ENCODE measurements around the gene NEUROD4. TPM values are rescaled to one million over a fixed set of nuclear protein-coding genes. Genes with fewer than 3 reads are reported as not detected.

The NEUROD4 gene
- total RNA-seq, 4 donors from 2014 or later: not detected

DNA sequence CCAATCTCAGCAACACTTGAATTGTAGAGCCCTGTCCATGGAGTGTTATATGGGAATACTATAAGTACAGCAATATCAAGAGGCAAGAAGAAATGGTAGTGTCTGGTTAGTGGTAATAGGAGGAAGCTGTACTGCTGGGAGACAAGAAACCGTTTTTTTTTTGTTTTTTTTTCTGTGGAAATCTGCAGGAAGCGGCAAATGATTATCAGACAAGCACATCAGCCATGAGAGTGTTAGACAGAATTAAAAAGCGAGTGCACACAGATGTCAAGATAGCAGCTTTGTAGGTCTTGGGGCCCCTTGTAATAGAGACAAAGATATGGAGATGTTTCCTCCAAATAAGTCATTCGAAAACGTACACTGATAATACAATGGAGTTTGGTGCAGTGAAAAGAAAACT is 41.9 kb upstream of the NEUROD4 start:
- TF ChIP-seq, protein P1, sequence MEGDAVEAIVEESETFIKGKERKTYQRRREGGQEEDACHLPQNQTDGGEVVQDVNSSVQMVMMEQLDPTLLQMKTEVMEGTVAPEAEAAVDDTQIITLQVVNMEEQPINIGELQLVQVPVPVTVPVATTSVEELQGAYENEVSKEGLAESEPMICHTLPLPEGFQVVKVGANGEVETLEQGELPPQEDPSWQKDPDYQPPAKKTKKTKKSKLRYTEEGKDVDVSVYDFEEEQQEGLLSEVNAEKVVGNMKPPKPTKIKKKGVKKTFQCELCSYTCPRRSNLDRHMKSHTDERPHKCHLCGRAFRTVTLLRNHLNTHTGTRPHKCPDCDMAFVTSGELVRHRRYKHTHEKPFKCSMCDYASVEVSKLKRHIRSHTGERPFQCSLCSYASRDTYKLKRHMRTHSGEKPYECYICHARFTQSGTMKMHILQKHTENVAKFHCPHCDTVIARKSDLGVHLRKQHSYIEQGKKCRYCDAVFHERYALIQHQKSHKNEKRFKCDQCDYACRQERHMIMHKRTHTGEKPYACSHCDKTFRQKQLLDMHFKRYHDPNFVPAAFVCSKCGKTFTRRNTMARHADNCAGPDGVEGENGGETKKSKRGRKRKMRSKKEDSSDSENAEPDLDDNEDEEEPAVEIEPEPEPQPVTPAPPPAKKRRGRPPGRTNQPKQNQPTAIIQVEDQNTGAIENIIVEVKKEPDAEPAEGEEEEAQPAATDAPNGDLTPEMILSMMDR (IDR thresholded peaks at IDR 0.05; ENCODE audit: low read depth): no peak

DNA sequence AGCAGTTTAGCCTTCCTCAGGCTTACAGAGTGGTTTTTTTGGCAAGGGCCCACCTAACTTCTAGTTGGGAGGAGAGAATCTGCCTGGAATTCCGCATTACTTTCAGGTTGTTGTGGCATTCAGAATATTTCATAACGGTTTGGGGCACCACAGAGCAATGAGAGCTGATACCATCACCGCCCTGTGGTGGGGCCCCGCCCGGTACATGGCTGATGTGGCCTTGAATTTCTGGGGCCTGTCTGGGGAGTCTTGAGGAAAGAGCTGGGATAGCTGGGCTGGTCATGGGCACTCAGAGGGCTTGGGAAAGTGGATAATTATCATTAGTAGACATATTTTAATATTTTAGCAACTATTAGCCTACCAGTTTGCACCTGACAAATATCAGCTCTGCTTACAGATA is 39.4 kb upstream of the NEUROD4 start:
- TF ChIP-seq, protein P1 (IDR thresholded peaks at IDR 0.05; ENCODE audit: low read depth): no peak

DNA sequence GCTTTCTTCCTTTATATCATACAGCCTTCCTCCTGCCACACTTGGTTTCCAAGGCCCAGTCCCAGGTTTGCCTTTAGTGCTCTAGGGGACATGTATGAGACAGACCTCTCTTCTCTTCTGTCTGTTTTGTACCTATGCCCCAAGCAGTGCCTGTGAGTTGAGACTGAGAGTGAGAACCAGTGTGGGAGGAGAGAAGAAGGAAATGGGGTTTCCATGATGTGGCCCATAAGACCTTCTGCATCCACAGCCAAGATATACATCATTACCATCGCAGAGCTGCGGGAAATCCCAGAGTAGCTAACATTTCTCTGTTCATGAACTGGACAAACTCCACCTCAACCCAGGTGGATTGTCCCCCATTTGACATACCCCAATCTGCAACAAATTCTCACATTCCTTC is 38.0 kb upstream of the NEUROD4 start:
- TF ChIP-seq, protein P1 (IDR thresholded peaks at IDR 0.05; ENCODE audit: low read depth): no peak

DNA sequence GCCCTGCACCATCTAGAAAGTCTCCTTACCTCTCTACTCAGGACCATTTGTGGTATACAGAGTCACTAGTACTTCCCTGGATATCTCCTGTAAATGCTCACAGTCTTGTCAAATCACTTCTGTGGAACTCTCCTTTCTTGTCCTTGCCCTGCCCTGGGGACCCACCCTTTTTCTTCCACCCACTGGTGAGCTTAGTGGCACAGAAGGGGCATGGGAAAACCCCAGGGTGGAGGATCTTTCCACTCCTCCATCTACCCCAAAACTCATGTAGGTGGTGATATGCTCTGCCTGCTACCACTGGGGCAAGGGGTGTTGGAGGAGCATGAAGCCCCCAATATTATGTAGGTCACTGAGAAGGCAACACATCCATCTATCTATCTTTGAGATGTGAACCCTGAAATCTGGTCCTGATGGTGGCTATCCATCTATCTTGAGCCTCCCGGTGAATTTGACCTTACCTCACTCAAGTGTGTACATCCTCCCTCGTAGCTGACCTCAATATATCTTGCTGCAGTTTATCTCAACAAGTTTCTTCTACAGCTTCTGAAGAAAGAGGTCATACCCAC is 36.2 kb upstream of the NEUROD4 start:
- TF ChIP-seq, protein P1 (IDR thresholded peaks at IDR 0.05; ENCODE audit: low read depth): no peak

DNA sequence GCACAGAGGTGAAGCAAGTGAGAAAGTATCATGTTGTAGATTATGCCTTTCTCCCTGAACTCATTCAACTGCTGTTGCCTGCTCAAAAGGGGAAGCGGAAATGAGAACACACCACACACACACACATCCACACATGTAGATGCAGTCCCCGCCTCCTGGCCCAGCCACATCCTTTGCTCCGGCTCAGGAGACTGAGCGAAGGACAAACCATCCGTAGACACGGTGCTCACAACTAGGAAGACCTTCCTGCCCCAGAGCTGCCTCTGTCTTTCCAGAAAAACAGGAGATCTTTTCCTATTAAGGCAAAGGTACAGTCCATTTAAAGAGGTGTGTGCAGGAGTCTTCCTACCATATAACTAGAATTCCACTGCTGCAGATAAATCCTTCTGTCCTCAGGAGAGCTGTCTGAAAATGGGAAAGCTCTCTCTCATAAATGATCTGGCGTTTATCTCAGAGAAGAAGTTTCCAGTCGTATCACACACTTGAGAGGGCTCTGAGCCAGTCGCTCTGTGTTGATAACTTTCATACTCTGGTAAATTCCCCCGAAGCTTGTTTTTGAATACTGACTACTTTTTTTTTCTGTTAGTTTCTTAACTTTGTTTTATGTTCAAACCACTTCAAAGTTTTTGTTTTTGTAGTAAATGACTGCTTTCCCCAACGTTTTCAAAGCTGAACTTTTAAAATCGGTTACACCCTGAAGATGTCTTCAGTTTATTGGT is 35.0 kb upstream of the NEUROD4 start, which contains the start of gene TESPA1:
TSS of gene TESPA1 (minus strand) at position 105 of the 719 bp plus-strand sequence. CDS start 10,200 bp downstream, outside the sequence.
- TF ChIP-seq, protein P1 (IDR thresholded peaks at IDR 0.05; ENCODE audit: low read depth): no peak

DNA sequence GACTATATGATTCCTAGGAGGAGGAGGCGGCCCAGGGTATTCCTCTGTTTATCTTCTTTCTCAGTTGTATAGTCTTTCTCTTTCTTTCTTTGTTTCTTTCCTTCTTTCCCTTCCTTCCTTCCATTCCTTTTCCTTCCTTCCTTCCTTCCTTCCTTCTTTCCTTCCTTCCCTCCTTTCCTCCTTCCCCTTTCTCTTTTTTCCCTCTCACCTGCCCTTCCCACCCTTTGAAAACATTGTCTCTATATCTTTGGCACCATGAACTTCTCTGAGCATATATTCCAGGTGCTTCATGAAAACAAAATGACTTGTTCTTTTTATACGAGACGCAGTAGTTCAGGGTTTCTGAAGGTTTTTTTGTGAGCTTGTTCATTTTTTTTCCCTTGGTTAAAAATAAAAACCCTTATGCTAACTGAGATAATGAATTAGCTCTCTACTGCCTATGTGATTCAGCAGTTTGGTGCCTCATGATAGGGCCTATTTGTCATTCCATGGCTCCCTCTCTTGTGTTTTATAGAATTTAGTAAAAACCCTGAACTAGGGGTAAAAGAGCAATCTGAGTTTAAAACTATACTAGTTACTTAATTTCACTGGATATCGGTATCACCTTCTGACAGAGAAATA is 32.1 kb upstream of the NEUROD4 start:
- TF ChIP-seq, protein P1 (IDR thresholded peaks at IDR 0.05; ENCODE audit: low read depth): no peak

DNA sequence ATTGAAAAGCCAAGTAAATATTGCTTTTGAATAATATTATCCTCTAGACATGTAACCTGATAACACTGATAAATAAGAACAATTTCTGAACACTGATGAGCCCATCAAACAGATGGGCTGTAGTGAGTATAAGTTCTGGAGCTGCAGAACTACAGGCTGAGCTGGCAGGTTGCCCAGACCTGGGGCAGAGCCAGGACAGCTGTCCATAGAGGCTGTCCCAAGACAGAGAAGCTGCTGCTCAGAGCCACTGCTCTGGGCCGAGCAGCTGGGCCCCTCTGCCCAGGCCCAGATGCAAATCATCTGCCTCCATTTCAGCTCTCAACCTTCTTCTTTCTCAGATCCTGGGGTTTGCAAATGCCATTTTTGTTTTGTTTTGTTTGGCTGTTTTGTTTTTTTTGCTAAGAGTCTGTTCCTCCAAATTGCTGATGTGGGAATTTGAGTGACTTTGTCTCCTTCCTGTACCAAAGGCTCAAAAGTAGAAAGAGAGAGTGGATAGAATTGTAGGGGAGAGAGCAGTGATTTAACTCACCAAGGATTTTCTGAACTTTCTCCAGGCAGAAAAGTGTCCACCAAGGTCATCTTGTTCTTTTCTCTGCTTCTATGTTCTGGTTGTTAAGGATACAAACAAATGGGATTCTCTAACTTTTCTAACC is 31.2 kb upstream of the NEUROD4 start:
- TF ChIP-seq, protein P1 (IDR thresholded peaks at IDR 0.05; ENCODE audit: low read depth): no peak
